CD4-positive, alpha-beta T cell treated with Interleukin-1 beta for 1 hour (primary cell): Measurements from ENCODE around the gene GTF3C5.
"Not testable (repeated sequence)": the region's sequence is repeated elsewhere in the genome, so short reads cannot be mapped to it uniquely, and the experiment has no call there.

ENCODE experiments used
- DNase-seq, 2 donors: peaks; one replicate each; pipeline ENCODE4 v3.0.0-alpha.2; 2020 to 2022

GTF3C5 gene

DNA sequence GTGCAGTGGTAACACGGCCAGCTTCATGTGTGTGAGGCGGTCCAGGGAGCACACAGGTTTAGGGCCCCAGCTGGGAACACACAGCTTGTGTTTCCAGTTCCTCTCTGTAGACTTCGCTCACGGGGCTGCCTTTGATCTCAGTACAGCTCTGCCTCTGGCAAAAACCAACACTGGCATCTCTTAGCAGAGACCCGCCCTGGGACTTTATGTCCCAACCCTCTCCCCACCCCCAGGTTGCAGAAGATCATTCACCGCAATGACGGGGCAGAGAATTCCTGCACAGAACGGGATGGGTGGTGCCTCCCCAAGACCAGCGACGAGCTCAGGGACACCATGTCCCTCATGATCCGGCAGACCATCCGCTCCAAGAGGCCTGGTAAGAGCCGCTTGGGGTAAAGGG is 25.7 kb downstream of the GTF3C5 start:
- DNase-seq, result no peak

DNA sequence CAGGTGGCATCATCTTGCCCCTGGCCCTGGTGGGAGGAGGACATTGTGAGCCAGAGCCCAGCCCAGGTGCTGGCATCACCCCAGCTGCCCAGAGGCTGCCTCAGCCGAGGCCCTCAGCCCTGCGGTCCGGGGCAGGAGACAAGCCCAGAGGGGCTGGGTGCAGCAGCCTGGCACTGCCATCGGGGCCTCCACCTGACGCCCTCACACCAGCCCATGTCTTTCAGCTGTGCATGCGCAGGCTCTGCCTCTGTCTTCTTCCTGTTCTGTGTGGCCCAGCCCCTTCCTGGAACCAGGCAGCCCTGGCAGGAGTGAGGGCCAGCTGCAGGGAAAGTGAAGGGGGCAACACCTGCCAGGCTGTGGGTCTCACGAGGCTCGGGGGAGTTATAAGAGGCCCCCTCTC is 26.2 kb downstream of the GTF3C5 start:
- DNase-seq, result peak in 1 of 2 donors; percentile 16

DNA sequence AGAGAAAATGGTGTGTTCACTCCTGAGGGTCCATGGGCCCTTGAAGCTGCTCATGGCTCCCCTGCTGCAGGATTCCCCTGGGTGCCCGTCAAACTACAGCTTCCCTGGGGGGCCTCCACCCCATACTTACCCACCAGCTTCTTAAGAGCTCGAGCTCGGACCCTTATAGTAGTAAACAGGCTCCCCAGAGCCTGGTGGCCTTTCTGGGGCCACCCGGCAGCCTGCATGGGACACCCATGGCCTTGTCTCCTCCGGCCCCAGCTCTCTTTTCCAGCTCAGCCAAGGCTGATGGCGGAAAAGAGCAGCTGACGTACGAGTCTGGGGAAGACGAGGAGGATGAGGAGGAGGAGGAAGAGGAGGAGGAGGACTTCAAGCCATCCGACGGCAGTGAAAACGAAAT is 26.8 kb downstream of the GTF3C5 start:
- no peak for DNase-seq

DNA sequence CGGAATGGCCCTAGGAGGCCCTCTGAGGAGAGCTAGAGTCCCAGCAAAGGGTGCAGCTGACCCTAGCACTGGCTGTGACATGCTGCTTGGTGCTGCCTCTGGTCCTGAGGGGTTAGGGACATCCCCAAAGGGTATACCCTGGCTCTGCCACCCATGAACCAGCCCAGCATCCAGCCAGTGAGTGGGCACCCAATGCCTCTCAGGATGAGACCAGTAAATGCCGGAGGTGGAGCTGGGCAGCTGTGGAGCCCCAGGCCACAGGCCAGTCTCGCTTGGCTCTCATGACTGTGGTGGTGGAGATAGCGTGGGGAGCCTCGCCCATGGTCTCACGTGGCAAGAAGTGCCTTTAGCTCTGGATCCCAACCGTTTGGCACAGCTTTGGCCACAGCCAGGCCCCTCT is 27.3 kb downstream of the GTF3C5 start:
- DNase-seq, result no peak

DNA sequence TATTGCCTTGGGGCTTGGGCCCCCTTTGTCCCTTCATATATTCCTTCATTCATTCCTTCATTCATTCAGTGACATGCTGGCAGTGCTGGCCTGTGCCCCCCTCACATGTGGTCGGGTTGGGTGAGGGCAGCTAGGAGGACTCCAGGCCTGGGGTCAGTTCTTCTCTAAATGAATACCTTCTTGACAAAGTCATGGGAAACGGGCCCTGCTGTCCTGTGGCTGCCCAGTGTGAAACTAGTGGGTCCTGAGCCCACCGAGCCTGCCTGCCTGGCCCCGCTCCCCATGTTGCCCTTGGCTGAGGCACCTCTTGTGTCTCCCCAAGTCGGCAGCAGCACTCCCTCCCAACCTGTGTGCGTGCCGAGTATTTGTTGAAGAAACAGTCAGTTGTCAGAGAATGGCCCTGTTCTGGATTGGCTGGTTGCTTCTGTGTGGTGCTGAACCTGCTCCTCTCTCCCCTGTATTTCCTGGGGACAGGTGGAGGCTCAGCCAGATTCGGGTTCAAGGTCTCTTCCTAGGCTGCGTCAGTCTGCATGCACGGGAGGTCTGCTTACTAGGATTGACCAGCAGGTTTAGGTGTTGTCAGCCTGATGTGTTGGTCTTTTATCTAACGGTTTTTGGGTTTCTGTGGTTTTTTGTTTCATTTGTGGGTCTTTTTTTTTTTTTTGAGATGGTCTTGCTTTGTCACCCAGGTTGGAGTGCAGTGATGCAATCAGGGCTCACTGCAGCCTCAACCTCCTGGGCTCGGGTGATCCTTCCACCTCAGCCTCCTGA is 27.9 kb downstream of the GTF3C5 start:
- no peak for DNase-seq

DNA sequence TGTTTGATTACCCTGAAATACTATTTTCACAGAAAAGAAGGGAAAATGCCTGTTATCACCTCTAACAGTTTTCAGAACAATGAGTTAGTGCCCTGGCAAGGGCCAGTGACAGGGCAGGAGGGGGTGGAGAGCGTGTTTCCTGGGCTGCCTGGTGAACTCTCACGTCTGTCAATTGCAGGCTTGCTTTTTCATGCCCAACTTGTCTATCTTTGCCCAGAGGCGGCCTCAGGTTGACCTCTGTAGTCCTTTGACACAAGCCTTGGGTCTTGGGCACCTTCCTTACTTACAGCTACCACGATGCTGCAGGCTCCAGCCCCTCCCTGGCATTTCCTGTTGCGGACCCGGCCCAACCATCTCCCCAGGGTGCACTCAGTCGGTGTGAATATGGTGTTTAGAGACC is 28.8 kb downstream of the GTF3C5 start:
- DNase-seq, result no peak

DNA sequence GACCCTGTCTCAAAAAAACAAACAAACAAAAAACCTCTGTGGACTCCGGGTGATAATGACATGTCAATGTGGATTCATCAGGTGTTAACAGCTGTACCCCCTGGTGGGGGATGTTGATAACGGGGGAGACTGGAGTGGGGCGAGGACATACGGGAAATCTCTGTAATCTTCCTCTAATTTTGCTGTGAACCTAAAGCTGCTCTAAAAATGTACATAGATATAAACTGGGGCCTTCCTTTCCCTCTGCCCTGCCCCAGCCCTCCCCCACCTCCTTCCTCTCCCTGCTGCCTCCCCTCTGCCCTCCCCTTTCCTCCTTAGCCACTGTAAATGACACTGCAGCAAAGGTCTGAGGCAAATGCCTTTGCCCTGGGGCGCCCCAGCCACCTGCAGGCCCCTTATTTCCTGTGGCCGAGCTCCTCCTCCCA is 29.6 kb downstream of the GTF3C5 start:
- DNase-seq, result no peak

DNA sequence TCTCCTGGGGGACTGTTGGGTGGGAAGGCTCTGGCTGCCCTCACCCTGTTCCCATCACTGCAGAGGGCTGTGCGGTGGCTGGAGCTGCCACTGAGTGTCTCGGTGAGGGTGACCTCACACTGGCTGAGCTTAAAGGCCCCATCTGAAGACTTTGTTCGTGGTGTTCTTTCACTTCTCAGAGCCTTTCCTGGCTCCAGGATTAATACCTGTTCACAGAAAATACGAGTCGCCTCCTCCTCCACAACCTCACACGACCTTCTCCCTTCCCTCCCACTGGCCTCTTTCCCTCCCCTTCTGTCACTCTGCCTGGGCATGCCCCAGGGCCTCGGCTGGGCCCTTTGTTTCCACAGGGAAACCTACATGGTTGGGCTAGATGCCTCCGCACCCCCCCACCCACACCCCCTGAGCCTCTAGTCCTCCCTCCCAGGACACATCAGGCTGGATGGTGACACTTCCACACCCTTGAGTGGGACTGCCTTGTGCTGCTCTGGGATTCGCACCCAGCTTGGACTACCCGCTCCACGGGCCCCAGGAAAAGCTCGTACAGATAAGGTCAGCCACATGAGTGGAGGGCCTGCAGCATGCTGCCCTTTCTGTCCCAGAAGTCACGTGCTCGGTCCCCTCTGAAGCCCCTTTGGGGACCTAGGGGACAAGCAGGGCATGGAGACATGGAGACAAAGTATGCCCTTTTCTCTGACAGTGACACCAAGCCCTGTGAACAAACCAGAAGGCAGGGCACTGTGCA is 30.4 kb downstream of the GTF3C5 start:
- not testable (repeated sequence) for DNase-seq

DNA sequence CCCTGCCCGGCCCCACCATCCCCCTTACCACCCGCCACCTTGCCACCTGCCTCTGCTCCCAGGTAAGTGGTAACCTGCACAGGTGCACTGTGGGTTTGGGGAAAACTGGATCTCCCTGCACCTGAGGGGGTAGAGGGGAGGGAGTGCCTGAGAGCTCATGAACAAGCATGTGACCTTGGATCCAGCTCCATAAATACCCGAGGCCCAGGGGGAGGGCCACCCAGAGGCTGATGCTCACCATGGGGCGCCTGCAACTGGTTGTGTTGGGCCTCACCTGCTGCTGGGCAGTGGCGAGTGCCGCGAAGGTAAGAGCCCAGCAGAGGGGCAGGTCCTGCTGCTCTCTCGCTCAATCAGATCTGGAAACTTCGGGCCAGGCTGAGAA is 31.0 kb downstream of the GTF3C5 start, which contains the start of gene CEL:
TSS of gene CEL (plus strand) at position 218 of the 382 bp plus-strand sequence. CDS start at position 240, 22 bp downstream.
- not testable (repeated sequence) for DNase-seq

DNA sequence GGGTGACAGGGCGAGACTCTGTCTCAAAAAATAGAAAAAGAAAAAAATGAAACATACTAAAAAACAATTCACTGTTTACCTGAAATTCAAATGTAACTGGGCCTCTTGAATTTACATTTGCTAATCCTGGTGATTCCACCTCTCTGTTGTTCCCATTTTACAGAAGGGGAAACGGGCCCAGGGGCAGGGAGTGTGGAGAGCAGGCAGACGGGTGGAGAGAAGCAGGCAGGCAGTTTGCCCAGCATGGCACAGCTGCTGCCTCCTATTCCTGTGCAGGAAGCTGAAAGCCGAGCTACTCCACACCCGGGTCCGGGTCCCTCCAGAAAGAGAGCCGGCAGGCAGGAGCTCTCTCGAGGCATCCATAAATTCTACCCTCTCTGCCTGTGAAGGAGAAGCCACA is 31.8 kb downstream of the GTF3C5 start:
- not testable (repeated sequence) for DNase-seq

DNA sequence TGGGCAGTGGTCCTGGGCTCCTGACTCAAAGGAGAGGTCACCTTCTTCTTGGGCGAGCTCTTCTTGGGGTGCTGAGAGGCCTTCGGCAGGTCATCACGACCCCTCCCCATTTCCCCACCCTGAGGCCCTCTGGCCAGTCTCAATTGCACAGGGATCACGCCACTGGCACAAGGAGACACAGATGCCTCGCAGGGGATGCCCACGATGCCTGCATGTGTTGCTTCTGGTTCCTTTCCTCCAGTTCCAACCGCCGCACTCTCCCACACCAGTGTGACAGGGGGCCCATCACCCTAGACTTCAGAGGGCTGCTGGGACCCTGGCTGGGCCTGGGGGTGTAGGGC is 32.3 kb downstream of the GTF3C5 start:
- no peak for DNase-seq

DNA sequence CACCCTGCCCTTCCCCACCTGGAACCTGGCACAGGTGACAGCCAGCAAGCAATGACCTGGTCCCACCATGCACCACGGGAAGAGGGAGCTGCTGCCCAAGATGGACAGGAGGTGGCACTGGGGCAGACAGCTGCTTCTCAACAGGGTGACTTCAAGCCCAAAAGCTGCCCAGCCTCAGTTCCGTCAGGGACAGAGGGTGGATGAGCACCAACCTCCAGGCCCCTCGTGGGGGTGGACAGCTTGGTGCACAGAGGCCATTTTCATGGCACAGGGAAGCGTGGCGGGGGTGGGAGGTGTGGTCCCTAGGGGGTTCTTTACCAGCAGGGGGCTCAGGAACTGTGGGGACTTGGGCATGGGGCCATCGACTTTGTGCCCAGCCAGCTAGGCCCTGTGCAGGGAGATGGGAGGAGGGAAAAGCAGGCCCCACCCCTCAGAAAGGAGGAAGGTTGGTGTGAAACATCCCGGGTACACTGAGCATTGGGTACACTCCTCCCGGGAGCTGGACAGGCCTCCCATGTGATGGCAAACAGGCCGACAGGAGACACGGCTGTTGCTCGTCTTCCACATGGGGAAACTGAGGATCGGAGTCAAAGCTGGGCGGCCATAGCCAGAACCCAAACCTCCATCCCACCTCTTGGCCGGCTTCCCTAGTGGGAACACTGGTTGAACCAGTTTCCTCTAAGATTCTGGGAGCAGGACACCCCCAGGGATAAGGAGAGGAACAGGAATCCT is 32.9 kb downstream of the GTF3C5 start:
- DNase-seq, result no peak

DNA sequence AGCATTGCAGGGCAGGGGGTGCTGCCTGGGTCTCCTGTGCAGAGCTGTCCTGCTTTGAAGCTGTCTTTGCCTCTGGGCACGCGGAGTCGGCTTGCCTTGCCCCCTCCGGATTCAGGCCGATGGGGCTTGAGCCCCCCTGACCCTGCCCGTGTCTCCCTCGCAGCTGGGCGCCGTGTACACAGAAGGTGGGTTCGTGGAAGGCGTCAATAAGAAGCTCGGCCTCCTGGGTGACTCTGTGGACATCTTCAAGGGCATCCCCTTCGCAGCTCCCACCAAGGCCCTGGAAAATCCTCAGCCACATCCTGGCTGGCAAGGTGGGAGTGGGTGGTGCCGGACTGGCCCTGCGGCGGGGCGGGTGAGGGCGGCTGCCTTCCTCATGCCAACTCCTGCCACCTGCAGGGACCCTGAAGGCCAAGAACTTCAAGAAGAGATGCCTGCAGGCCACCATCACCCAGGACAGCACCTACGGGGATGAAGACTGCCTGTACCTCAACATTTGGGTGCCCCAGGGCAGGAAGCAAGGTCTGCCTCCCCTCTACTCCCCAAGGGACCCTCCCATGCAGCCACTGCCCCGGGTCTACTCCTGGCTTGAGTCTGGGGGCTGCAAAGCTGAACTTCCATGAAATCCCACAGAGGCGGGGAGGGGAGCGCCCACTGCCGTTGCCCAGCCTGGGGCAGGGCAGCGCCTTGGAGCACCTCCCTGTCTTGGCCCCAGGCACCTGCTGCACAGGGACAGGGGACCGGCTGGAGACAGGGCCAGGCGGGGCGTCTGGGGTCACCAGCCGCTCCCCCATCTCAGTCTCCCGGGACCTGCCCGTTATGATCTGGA is 33.7 kb downstream of the GTF3C5 start:
- DNase-seq, result no peak

DNA sequence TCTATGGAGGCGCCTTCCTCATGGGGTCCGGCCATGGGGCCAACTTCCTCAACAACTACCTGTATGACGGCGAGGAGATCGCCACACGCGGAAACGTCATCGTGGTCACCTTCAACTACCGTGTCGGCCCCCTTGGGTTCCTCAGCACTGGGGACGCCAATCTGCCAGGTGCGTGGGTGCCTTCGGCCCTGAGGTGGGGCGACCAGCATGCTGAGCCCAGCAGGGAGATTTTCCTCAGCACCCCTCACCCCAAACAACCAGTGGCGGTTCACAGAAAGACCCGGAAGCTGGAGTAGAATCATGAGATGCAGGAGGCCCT is 34.2 kb downstream of the GTF3C5 start:
- no peak for DNase-seq

DNA sequence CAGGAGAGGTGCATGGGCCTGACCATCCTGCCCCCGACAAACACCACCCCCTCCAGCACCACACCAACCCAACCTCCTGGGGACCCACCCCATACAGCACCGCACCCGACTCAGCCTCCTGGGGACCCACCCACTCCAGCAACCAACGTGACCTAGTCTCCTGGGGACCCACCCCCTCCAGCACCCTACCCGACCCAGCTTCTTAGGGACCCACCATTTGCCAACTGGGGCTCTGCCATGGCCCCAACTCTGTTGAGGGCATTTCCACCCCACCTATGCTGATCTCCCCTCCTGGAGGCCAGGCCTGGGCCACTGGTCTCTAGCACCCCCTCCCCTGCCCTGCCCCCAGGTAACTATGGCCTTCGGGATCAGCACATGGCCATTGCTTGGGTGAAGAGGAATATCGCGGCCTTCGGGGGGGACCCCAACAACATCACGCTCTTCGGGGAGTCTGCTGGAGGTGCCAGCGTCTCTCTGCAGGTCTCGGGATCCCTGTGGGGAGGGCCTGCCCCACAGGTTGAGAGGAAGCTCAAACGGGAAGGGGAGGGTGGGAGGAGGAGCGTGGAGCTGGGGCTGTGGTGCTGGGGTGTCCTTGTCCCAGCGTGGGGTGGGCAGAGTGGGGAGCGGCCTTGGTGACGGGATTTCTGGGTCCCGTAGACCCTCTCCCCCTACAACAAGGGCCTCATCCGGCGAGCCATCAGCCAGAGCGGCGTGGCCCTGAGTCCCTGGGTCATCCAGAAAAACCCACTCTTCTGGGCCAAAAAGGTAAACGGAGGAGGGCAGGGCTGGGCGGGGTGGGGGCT is 35.6 kb downstream of the GTF3C5 start:
- no peak for DNase-seq

DNA sequence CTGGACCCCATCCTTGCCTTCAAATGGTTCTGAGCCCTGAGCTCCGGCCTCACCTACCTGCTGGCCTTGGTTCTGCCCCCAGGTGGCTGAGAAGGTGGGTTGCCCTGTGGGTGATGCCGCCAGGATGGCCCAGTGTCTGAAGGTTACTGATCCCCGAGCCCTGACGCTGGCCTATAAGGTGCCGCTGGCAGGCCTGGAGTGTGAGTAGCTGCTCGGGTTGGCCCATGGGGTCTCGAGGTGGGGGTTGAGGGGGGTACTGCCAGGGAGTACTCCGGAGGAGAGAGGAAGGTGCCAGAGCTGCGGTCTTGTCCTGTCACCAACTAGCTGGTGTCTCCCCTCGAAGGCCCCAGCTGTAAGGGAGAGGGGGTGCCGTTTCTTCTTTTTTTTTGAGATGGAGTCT is 36.2 kb downstream of the GTF3C5 start:
- no peak for DNase-seq

DNA sequence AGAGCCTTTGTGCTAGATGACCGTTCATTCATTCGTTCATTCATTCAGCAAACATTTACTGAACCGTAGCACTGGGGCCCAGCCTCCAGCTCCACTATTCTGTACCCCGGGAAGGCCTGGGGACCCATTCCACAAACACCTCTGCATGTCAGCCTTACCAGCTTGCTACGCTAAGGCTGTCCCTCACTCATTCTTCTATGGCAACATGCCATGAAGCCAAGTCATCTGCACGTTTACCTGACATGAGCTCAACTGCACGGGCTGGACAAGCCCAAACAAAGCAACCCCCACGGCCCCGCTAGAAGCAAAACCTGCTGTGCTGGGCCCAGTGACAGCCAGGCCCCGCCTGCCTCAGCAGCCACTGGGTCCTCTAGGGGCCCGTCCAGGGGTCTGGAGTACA is 37.0 kb downstream of the GTF3C5 start:
- DNase-seq, result no peak

DNA sequence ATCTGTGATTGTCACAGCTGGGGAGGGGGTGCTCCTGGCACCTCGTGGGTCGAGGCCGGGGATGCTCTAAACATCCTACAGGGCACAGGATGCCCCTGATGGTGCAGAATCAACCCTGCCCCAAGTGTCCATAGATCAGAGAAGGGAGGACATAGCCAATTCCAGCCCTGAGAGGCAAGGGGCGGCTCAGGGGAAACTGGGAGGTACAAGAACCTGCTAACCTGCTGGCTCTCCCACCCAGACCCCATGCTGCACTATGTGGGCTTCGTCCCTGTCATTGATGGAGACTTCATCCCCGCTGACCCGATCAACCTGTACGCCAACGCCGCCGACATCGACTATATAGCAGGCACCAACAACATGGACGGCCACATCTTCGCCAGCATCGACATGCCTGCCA is 37.6 kb downstream of the GTF3C5 start:
- not testable (repeated sequence) for DNase-seq

DNA sequence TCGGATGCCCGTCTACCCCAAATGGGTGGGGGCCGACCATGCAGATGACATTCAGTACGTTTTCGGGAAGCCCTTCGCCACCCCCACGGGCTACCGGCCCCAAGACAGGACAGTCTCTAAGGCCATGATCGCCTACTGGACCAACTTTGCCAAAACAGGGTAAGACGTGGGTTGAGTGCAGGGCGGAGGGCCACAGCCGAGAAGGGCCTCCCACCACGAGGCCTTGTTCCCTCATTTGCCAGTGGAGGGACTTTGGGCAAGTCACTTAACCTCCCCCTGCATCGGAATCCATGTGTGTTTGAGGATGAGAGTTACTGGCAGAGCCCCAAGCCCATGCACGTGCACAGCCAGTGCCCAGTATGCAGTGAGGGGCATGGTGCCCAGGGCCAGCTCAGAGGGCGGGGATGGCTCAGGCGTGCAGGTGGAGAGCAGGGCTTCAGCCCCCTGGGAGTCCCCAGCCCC is 39.7 kb downstream of the GTF3C5 start:
- not testable (repeated sequence) for DNase-seq

DNA sequence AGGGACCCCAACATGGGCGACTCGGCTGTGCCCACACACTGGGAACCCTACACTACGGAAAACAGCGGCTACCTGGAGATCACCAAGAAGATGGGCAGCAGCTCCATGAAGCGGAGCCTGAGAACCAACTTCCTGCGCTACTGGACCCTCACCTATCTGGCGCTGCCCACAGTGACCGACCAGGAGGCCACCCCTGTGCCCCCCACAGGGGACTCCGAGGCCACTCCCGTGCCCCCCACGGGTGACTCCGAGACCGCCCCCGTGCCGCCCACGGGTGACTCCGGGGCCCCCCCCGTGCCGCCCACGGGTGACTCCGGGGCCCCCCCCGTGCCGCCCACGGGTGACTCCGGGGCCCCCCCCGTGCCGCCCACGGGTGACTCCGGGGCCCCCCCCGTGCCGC is 40.2 kb downstream of the GTF3C5 start:
- not testable (repeated sequence) for DNase-seq

DNA sequence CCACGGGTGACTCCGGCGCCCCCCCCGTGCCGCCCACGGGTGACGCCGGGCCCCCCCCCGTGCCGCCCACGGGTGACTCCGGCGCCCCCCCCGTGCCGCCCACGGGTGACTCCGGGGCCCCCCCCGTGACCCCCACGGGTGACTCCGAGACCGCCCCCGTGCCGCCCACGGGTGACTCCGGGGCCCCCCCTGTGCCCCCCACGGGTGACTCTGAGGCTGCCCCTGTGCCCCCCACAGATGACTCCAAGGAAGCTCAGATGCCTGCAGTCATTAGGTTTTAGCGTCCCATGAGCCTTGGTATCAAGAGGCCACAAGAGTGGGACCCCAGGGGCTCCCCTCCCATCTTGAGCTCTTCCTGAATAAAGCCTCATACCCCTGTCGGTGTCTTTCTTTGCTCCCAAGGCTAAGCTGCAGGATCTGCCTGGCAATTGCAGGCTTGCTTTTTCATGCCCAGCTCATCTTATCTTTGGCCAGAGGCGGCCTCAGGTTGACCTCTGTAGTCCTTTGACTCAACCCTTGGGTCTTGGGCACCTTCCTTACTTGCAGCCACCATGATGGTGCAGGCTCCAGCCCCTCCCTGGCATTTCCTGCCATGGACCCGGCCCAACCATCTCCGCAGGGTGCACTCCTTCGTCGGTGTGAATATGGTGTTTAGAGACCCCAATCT is 40.8 kb downstream of the GTF3C5 start:
- DNase-seq, result no peak
